HG03135 (cell line): ENCODE data around the gene TPCN2.

Experiments
- ATAC-seq: cut with Tn5 transposase; IDR thresholded peaks from one replicate; pipeline ENCODE4 v1.9.1; 2021; ENCODE audit warnings: mild to moderate bottlenecking, moderate library complexity; ENCODE audit not compliant: unreplicated experiment

TPCN2 gene

DNA sequence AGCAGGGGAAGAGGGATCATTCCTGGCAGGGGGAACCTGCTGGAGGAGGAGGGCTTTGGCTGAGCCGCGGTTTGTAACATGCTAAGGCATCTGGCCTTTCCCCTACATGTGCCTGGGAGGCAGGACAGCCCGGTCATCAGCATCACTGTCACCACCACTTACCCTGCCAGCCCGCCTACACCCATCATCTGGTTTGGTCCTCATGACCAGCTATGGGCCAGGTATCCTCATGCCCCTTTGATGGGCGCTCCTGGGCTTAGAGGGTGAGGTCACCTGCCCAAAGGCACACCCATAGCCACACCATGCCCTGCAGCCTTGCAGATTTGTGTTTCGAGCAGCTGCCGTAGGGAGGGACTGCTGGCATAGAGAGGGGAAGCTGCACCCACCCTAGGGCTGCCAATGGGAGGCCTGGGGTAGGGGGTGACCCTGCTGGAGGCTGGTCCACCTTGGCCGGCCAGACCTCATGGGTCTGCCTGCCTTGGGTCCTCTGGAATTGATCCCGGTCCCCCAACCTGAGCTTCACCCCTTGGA lies 38.3 kb upstream of the TPCN2 start:
- no peak for ATAC-seq

DNA sequence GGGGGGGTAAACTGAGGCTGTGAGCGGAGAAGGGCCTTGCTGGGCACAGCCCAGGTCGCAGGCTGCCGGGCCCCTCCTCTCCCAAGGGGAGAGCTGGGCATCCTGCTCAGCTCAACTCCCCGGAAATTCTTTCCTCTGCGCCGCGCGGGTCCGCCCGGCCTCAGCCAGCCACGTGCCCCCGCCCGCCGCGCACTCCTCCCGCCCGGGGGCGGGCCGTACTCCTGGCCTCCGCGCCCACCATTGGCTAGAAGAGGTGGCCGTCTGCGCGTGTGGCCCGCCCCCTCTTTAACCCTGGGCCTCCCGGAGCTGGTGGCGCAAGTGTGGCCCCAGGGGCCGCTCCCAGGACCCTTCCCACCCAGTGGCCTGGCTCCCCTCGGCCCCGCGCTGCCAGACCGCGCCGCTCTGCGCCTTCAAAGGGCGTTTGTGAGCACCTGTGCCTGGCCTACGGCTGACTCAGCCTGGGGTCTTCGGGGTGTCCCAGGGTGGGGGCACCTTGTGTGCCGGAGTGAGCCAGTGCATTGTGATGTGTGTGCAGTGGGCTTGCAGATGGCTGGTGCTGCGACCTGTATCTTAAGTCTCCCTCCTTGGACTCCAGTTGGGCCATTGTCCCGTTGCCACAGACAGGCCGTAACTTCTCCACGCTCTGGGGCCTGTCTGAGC lies 37.6 kb upstream of the TPCN2 start:
- ATAC-seq, result no peak

- no peak for ATAC-seq
Measured at GRCh38 chr11:69011624-69012091, 37.1 kb upstream of the TPCN2 start.

DNA sequence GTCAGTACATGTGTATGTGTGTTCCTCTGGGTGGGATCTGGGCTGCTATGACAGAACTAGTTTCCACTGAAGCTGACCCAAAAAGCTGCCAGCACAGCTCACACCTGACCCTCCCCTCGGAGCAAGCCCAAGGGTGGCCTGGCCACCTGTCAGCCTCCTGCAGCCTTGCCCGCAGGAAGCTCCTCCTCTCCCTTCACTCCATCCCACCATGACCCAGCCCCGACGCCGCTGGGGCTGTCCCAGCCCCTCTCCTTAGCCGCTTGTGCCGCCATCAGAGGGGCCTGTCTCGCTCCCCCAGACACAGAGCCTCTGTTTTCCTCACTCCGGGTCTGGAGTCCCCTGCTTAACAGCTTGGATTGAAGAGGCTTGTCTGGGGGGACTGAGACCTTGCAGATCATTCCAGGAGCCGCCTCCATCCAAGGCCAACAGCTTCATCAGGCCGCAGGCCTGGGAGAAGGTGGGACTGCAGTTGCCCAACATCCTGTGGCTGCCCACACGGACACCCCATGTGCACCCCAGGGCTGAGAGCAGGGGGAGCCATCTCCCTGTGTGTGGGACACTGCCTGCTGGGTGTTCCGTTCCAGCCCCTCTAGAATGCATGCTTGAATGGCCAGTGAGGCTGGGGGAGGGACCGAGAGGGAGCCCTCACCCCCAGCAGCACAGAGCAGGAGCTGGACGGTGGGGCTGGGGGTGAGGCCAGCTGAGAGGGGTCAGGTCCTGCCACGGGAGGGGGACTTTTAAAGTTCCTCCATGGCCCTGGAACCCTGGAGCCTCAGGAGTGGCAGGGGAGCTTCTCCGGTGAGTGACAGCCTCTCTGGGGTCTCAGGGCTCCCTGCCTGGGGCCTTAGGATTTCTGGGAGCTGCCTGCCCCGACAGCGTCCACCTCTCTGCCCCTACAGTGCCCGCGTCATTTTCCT lies 36.4 kb upstream of the TPCN2 start:
- no peak for ATAC-seq

DNA sequence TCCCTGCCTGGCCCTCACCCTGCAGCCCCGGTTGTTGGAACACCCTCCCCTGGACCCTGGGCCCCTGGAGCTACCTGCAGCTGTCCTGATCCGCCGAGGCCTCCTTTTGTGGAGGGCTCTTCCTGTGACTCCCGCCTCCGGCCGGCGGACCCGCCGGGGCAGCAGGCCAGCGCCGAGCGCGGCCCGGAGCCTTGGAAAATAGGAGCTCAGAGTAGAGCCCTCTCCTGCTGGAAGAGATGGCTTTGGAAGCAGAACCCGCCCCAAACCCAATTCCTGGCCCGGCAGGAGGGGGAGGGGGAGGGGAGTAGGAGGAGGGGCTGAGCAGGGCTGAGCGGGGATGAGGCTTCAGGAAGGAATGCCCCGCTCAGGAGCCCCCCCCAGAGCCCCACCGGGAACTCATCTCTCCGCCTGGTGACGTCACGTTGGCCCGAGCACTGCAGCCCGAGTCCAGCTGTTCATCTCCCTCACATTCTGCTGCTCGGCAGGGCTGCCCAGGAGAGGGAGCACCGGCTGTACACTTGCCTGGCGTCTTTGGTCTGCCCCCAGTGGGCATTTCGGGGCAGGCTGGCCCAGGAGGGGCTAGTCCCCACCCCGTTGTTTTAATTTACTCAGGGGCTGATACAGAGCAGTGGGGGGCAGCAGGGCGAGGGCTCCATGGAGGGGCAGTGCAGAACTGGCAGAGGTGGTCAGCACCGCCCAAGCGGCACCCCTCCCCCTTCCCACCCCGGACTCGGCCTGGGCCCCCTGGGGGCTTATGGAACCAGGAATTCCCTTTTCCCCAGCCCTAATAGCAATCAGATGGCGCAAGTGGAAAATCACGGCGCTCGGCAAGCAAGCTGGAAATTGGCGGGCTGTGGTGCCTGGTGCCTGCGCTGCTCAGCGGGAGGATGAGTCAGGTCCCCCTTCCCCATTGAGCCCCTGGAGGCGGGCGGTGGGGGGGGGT lies 35.5 kb upstream of the TPCN2 start, which contains the start of gene MRGPRF:
TSS of gene MRGPRF (minus strand) at position 238 of the 943 bp plus-strand sequence. CDS start 3,345 bp downstream, outside the sequence.
- no peak for ATAC-seq

GRCh38 chr11:69014084-69014851 lies 34.5 kb upstream of the TPCN2 start:
- no peak for ATAC-seq

GRCh38 chr11:69014898-69015549 lies 33.7 kb upstream of the TPCN2 start:
- no peak for ATAC-seq

- ATAC-seq, result no peak
Measured at GRCh38 chr11:69017951-69018350, 30.8 kb upstream of the TPCN2 start.

DNA sequence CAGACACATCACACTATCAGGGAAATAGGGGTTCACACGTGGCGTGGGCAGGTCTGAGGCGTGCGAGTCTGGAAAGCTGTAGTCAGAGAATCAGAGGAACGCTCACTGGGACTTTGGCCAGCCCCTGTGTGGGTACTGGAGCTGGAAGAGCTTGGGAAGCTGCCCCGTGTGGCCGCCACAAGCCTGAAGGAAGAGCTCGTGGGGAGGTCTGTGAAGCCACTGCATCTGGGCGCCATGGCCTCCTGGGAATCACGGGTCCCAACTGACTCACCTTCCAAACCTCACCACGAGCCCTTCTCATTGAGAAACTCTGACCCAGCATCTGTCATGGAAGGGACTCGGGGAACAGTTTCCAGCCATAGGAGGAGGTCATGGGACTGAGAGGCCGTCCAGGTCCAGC lies 29.8 kb upstream of the TPCN2 start:
- no peak for ATAC-seq

- ATAC-seq, result no peak
Measured at GRCh38 chr11:69022260-69022659, 26.5 kb upstream of the TPCN2 start.

DNA sequence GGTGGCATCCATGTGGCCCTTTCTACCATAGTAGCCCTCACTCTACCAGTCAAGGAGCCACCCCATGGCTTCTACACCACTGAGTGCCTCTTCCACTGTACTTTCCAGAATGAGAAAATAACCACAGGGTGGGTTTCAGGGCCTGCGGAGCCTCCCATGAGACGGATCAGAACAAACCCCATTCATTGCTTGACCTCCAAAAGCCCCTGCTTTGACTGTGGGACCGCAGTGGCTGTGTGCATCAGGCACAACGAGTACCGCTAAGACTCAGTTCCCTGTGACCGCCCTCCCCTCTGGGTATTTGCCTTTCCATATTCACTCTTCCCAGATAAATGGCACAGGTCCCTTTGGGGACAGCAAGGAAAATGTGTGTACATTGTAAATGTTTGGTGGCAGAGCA lies 24.2 kb upstream of the TPCN2 start:
- no peak for ATAC-seq

DNA sequence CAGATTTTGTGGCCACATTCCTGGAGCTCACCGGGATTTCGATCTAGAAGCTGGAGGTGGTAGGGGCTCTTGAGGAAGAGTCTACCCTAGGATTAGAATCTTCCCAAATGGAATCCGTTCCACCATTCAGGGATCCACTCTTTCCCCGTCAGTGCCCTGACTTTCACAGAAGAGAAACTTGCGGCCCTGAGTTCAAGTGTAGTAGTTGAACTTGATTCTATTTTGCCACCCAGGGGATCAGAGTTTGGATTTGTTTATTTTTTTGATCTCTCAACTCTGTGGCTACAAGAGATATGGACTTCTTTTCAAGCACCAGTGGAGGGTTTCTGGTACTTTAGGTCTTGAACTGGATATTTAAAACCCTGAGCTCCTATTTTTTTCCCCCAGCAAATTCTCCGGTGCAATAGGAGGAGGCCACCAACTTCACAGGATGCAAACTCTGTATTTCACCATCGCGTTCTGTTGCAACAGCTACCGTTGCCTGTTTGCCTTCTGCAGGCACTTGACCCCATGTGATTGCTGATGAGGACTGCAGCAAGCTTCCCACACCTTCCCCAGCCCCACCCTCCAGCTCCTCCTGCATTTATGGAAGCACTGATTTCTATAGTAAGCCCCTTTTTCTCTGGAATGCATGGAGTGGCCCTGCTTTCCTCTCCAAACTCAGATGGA lies 20.9 kb upstream of the TPCN2 start:
- ATAC-seq, result no peak

GRCh38 chr11:69030301-69030700 lies 18.4 kb upstream of the TPCN2 start:
- no peak for ATAC-seq

GRCh38 chr11:69032833-69033232 lies 15.9 kb upstream of the TPCN2 start:
- ATAC-seq, result no peak

DNA sequence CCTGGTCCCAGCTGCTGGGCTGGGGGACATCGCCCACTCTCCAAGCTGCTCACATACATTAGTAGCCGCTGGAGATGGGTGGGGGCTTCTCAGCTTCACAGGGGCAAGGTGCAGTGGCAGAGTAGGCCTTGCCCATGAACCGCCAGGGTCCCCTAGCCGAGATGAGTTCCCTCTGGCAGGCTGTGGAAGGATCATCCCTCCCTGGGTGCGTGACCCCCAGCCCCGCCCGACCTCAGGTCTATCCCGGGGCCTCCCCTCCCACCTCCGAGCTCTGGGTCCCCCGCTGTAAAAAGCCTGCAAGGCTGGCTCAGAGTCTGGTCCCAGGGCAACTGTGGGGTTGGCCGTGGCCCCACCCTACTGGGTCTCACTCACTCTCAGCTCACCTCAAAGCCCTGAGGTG lies 15.3 kb upstream of the TPCN2 start:
- ATAC-seq, result no peak

DNA sequence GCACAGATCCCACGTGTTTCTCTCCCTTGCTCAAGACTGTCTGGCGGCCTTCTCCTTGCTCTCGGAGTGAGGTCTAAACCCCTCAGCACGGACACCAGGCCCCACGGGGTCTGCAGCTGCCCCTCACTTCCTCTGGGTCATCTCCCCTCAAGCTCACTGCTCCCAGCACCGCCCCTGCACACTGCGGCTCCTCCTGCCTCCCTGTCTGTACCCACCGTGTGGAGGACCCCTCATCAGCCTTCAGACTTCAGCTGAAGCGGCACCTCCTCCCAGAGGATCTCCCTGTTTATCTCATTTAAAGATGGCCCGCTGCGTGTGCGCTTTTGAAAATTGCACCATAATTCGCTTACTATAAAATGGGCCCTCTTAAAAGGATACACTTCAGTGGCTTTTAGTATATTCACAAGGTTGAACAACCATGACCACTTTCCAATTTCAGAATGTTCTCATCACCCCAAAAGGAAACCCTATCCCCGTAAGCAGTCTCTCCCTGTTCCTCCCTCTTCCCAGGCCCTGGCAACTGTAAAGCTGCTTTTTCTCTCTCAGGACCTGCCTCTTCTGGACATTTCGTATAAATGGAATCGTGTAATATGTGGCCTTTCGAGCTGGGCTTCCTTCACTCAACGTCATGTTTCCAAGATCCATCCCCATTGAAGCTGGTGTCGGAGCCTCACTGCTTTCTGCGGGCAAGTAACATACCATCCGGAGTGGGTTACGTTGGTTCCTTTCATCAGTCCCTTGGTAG lies 14.4 kb upstream of the TPCN2 start:
- no peak for ATAC-seq

- ATAC-seq, result no peak
Measured at GRCh38 chr11:69035150-69035945, 13.4 kb upstream of the TPCN2 start.
